Measurements from ENCODE around the gene ALG3. TPM values are rescaled to one million over a fixed set of nuclear protein-coding genes. Genes with fewer than 3 reads are reported as not detected.
A peak's percentile ranks its signal among the peaks of the same experiment; 100 is the strongest.

ALG3 gene
- total RNA-seq, 1 donor from 2014 or later, result 36.9 TPM

DNA sequence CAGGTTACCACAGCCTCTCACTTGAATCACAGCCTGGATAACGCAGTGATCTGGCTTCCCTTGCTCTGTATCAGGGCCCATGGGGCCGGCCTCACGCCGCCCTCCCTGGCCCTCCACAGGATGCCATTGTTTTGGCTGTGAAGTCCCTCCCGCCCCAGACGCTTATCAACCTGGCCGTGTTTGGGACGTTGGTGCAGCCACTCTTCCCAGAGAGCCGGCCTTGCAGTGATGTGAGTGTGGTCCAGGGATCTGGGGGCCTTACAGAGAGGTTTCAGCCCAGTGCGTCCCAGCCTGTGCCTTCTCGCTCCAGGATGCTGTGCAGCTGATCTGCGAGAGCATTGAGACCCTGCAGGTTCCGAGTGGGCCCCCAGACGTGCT is 12.7 kb downstream of the ALG3 start:
- Histone ChIP-seq H3K27me3 (ENCODE audit: control insufficient read depth, insufficient read depth, low read length) (peaks cover 14% of the 10 kb centered on the region), H3K36me3 (ENCODE audit: control insufficient read depth, insufficient read depth, low read length) (no peaks in the 10 kb centered on the region), H3K4me3 (ENCODE audit: low read depth, low read length) (no peak overlapping the region)
- FAIRE-seq, result no peak
- no peak for DNase-seq (ENCODE audit: low read depth)
- TF ChIP-seq, protein P1, sequence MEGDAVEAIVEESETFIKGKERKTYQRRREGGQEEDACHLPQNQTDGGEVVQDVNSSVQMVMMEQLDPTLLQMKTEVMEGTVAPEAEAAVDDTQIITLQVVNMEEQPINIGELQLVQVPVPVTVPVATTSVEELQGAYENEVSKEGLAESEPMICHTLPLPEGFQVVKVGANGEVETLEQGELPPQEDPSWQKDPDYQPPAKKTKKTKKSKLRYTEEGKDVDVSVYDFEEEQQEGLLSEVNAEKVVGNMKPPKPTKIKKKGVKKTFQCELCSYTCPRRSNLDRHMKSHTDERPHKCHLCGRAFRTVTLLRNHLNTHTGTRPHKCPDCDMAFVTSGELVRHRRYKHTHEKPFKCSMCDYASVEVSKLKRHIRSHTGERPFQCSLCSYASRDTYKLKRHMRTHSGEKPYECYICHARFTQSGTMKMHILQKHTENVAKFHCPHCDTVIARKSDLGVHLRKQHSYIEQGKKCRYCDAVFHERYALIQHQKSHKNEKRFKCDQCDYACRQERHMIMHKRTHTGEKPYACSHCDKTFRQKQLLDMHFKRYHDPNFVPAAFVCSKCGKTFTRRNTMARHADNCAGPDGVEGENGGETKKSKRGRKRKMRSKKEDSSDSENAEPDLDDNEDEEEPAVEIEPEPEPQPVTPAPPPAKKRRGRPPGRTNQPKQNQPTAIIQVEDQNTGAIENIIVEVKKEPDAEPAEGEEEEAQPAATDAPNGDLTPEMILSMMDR (IDR thresholded peaks at IDR 0.05; ENCODE audit: insufficient read depth, low read length, severe bottlenecking), result no peak

DNA sequence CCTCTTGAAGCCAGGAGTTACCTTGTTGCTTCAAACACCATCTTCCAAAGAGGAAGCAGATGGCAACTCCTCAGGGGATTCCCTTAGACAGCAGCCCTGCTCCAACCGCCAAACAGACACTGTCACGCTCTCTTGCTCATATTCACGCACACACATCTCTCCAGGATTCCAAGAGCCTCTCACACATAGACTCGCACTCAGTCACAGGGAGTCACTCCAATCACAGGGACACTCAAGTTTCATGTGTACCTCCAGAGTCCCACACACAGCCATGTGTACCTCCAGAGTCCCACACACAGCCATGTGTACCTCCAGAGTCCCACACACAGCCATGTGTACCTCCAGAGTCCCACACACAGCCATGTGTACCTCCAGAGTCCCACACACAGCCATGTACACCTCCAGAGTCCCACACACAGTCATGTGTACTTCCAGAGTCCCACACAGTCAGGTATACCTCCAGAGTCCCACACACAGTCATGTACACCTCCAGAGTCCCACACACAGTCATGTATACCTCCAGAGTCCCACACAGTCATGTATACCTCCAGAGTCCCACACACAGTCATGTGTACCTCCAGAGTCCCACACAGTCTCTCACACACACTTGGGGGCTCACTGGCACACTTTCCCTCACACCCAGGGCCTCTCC is 13.3 kb downstream of the ALG3 start:
- no peak overlapping the region for H3K4me3 ChIP-seq (ENCODE audit: low read depth, low read length)
- no peaks in the 10 kb centered on the region for H3K36me3 ChIP-seq (ENCODE audit: control insufficient read depth, insufficient read depth, low read length)
- TF ChIP-seq, protein P1 (IDR thresholded peaks at IDR 0.05; ENCODE audit: insufficient read depth, low read length, severe bottlenecking), result no peak
- no peak for DNase-seq (ENCODE audit: low read depth)
- H3K27me3 ChIP-seq (ENCODE audit: control insufficient read depth, insufficient read depth, low read length), result peaks cover 14% of the 10 kb centered on the region
- FAIRE-seq, result peak; percentile 94

DNA sequence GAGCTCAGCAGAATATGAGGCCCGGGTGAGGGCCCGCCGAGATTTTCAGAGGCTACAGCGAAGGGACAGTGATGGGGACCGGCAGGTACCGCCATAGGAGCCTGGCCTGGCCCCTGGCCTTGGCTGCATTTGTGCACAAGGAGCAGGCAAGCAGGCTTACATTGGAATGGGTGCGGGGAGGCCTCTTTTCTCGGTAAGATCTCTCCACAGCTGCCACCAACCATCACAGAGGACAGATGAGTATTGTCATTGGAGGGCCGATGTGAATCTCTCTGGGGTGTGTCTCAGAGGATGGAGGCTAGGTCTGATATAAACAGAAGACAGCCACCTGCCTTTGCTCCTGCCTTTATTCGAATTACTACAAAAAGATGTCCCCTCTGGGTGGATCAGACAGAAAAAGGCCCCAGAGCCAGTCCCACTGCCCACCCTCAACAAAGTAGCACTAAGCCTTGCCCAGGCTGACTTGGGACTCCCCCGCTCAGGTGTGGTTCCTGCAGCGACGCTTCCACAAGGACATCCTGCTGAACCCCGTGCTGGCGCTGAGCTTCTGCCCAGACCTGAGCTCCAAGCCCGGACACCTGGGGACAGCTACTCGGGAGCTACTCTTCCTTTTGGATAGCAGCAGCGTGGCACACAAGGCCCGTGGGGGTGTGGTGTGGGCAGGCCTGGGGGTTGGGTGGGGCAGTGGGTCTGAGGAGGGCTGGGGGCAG is 13.9 kb downstream of the ALG3 start:
- H3K4me3 ChIP-seq (ENCODE audit: low read depth, low read length), result no peak overlapping the region
- FAIRE-seq, result no peak
- TF ChIP-seq, protein P1 (IDR thresholded peaks at IDR 0.05; ENCODE audit: insufficient read depth, low read length, severe bottlenecking), result no peak
- DNase-seq (ENCODE audit: low read depth), result no peak
- H3K27me3 ChIP-seq (ENCODE audit: control insufficient read depth, insufficient read depth, low read length), result peaks cover 18% of the 10 kb centered on the region
- H3K36me3 ChIP-seq (ENCODE audit: control insufficient read depth, insufficient read depth, low read length), result no peaks in the 10 kb centered on the region

DNA sequence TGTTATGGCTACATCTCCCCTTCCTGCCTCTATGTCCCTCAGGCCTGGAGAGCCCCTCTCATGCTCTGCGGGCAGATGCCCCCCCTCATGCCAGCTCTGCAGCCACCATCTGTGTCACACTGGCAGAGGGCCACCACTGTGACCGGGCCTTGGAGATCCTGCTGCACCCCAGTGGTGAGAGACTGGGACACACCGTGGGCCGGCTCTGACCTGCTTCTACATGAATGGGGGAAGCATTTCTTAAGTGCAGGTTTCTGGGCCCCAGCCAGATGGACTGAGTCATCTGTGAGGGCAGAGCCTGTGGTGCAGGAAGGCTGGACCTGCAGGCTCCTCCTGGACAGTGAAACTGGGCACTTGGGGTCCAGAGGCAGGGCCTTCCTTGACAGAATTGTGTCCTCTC is 14.5 kb downstream of the ALG3 start:
- FAIRE-seq (no peak), DNase-seq (ENCODE audit: low read depth) (peak; percentile 92)
- H3K4me3 ChIP-seq (ENCODE audit: low read depth, low read length), result no peak overlapping the region
- H3K36me3 ChIP-seq (ENCODE audit: control insufficient read depth, insufficient read depth, low read length), result no peaks in the 10 kb centered on the region
- peaks cover 21% of the 10 kb centered on the region for H3K27me3 ChIP-seq (ENCODE audit: control insufficient read depth, insufficient read depth, low read length)
- TF ChIP-seq, protein P1 (IDR thresholded peaks at IDR 0.05; ENCODE audit: insufficient read depth, low read length, severe bottlenecking), result peak; percentile 30

DNA sequence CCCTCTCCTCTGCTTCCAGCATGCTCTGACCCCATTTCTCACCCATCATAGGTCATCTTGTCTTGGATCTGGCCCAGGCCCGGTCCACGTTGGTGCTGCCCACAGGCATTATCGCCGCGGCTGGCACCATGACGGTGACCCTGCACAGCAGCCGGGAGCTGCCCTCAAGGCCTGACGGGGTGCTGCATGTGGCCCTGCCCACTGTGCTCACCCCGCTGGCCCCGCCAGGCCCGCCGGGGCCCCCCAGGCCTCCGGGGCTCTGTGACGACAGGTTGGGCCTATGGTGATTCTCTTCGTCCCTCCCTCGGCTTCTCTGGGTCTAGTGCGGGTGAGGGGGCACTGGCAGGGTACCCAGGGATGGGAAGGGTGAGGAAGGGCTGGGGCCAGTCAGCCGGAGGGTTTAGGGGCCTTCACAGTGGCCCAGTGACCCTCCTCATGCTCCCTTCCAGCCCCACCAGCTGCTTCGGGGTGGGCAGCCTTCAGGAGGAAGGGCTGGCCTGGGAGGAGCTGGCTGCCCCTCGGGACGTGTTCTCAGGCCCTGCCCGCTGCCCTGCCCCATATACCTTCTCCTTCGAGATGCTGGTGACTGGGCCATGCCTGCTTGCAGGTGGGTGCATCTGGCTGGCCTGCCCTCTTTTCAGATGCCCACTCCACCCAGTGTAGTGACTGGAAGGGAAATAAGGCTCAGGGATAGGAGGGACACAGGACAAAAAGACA is 15.5 kb downstream of the ALG3 start:
- H3K27me3 ChIP-seq (ENCODE audit: control insufficient read depth, insufficient read depth, low read length), result peaks cover 30% of the 10 kb centered on the region
- no peak for FAIRE-seq
- TF ChIP-seq, protein P1 (IDR thresholded peaks at IDR 0.05; ENCODE audit: insufficient read depth, low read length, severe bottlenecking), result no peak
- H3K36me3 ChIP-seq (ENCODE audit: control insufficient read depth, insufficient read depth, low read length), result no peaks in the 10 kb centered on the region
- DNase-seq (ENCODE audit: low read depth), result no peak
- H3K4me3 ChIP-seq (ENCODE audit: low read depth, low read length), result no peak overlapping the region

Measured in bronchial epithelial cell (primary cell).